HG03575 (cell line): ENCODE data around the gene CRISPLD2.
"Not testable (repeated sequence)": the region's sequence is repeated elsewhere in the genome, so short reads cannot be mapped to it uniquely, and the experiment has no call there.

ENCODE experiments used
- ATAC-seq: cut with Tn5 transposase; IDR thresholded peaks from one replicate; pipeline ENCODE4 v1.9.1; 2021; ENCODE audit not compliant: unreplicated experiment, insufficient number of reproducible peaks, low FRiP score; ENCODE audit errors: extremely low read depth

CRISPLD2 gene

GRCh38 chr16:84820305-84820684 lies 510 bp downstream of the CRISPLD2 start:
- ATAC-seq = no peak

- no peak for ATAC-seq
These were observed 986 bp downstream of the CRISPLD2 start for GRCh38 chr16:84820771-84821170.

- ATAC-seq = no peak
These were observed 1.4 kb downstream of the CRISPLD2 start for GRCh38 chr16:84821179-84821578.

- ATAC-seq = no peak
These were observed 2.2 kb downstream of the CRISPLD2 start for GRCh38 chr16:84821728-84822689.

- ATAC-seq = no peak
These were observed 3.2 kb downstream of the CRISPLD2 start for GRCh38 chr16:84822990-84823389.

- ATAC-seq = no peak
These were observed 3.7 kb downstream of the CRISPLD2 start for GRCh38 chr16:84823484-84823883.

- ATAC-seq = no peak
These were observed 4.1 kb downstream of the CRISPLD2 start for GRCh38 chr16:84823926-84824325.

- no peak for ATAC-seq
These were observed 6.2 kb downstream of the CRISPLD2 start for GRCh38 chr16:84825896-84826557.

- ATAC-seq = no peak
These were observed 6.8 kb downstream of the CRISPLD2 start for GRCh38 chr16:84826558-84826941.

- ATAC-seq = no peak
These were observed 7.4 kb downstream of the CRISPLD2 start for GRCh38 chr16:84827131-84827574.

GRCh38 chr16:84827897-84828296 lies 8.1 kb downstream of the CRISPLD2 start:
- ATAC-seq = no peak

GRCh38 chr16:84828322-84828721 lies 8.5 kb downstream of the CRISPLD2 start:
- no peak for ATAC-seq

GRCh38 chr16:84829168-84829965 lies 9.6 kb downstream of the CRISPLD2 start:
- ATAC-seq = no peak

- ATAC-seq = no peak
These were observed 11.1 kb downstream of the CRISPLD2 start for GRCh38 chr16:84830765-84831384.

GRCh38 chr16:84831728-84832127 lies 11.9 kb downstream of the CRISPLD2 start:
- ATAC-seq = not testable (repeated sequence)

- no peak for ATAC-seq
These were observed 12.8 kb downstream of the CRISPLD2 start for GRCh38 chr16:84832488-84833143.

GRCh38 chr16:84833144-84833500 lies 13.3 kb downstream of the CRISPLD2 start:
- no peak for ATAC-seq

- no peak for ATAC-seq
These were observed 14.0 kb downstream of the CRISPLD2 start for GRCh38 chr16:84833542-84834402.
